HepG2 (cell line): ENCODE results near the gene NPDC1. TPM values are rescaled to one million over a fixed set of nuclear protein-coding genes. Genes with fewer than 3 reads are reported as not detected.

Source experiments
- MEF2D ChIP-seq: sonication (generic); formaldehyde crosslinking; IDR thresholded peaks from 2 replicates; pipeline ENCODE4 v1.5.1; 2020; ENCODE audit warnings: mild to moderate bottlenecking, missing genetic modification reagents
- MXD4 ChIP-seq: IDR thresholded peaks from 2 replicates; pipeline ENCODE4 v1.6.1; 2016; ENCODE audit warnings: mild to moderate bottlenecking, missing biosample characterization, missing genetic modification reagents
- NAIF1 ChIP-seq: sonication (generic); formaldehyde crosslinking; IDR thresholded peaks from 2 replicates; pipeline ENCODE4 v1.5.0; 2020; ENCODE audit warnings: mild to moderate bottlenecking, missing genetic modification reagents, borderline replicate concordance
- RFX5 ChIP-seq: IDR thresholded peaks from 2 replicates; pipeline ENCODE4 v1.6.1; 2011; ENCODE audit warnings: low read depth, low read length, improper control_type of control experiment
- STAG1 ChIP-seq: sonication (generic); formaldehyde crosslinking; IDR thresholded peaks from 2 replicates; pipeline ENCODE4 v1.4.0; 2020; ENCODE audit warnings: missing genetic modification reagents
- TBX2 ChIP-seq: sonication (generic); formaldehyde crosslinking; IDR thresholded peaks from 2 replicates; pipeline ENCODE4 v1.5.0; 2020; ENCODE audit warnings: missing genetic modification reagents, mild to moderate bottlenecking, borderline replicate concordance
- THAP11 ChIP-seq: IDR thresholded peaks from 2 replicates; pipeline ENCODE4 v1.6.1; 2016; ENCODE audit warnings: missing biosample characterization, missing genetic modification reagents
- XRCC5 ChIP-seq: fragments of 200-400 bp; formaldehyde crosslinking; optimal IDR thresholded peaks from 2 replicates; pipeline ENCODE3; 2017; ENCODE audit warnings: mild to moderate bottlenecking, low read length
- ZBTB38 ChIP-seq: sonication (generic); formaldehyde crosslinking; IDR thresholded peaks from 2 replicates; pipeline ENCODE4 v1.5.1; 2020; ENCODE audit warnings: mild to moderate bottlenecking, missing genetic modification reagents
- ZNF101 ChIP-seq: sonication (generic); formaldehyde crosslinking; IDR thresholded peaks from 2 replicates; pipeline ENCODE4 v1.4.0; 2020; ENCODE audit warnings: mild to moderate bottlenecking, low read depth, missing genetic modification reagents, borderline replicate concordance
- ZNF672 ChIP-seq: sonication (generic); formaldehyde crosslinking; IDR thresholded peaks from 2 replicates; pipeline ENCODE4 v1.8.1; 2022; ENCODE audit warnings: missing genetic modification reagents
- polyA plus RNA-seq, 8 experiments: library from polyadenylated mRNA; depleted of rRNA in 3 of 8; stranded (reverse) in 7 of 8; unstranded in 1 of 8; fragments of >200 nt; fragmentation: Illumina TruSeq in 4 of 8; extraction: Trizol in 4 of 8; gene quantifications; 2 replicates each; pipeline versions ENCODE4 v1.2.1 to v1.2.3, GENCODE V29; 2011 to 2016; ENCODE audit warnings: low read depth in 4 of 8, missing spikeins in 1 of 8, mixed read lengths in 1 of 8; ENCODE audit not compliant: insufficient read depth in 1 of 8
- total RNA-seq, 5 experiments: library from RNA; depleted of rRNA; stranded (reverse); fragments of >200 nt; fragmentation: Illumina TruSeq; extraction: Trizol; gene quantifications; 2 replicates each; pipeline ENCODE4 v1.2.3, GENCODE V29; 2016; ENCODE audit warnings: low read depth in 1 of 5
- TF ChIP-seq, protein P1 (sequence below): IDR thresholded peaks from 2 replicates; pipeline ENCODE4 v1.6.1; 2016; ENCODE audit warnings: low read depth
- TF ChIP-seq, protein P2 (sequence below): sonication (generic); formaldehyde crosslinking; IDR thresholded peaks from 2 replicates; pipeline ENCODE4 v1.8.1; 2023; ENCODE audit warnings: mild to moderate bottlenecking, missing genetic modification reagents
- TF ChIP-seq, protein P3 (sequence below): IDR thresholded peaks from 2 replicates; pipeline ENCODE4 v1.6.1; 2012; ENCODE audit warnings: inconsistent platforms
- TF ChIP-seq, protein P4 (sequence below): sonication (generic); formaldehyde crosslinking; IDR thresholded peaks from 2 replicates; pipeline ENCODE4 v1.4.0; 2020; ENCODE audit warnings: missing genetic modification reagents
- TF ChIP-seq, protein P5 (sequence below): sonication (generic); formaldehyde crosslinking; IDR thresholded peaks from 2 replicates; pipeline ENCODE4 v1.5.1; 2020; ENCODE audit warnings: missing genetic modification reagents, mild to moderate bottlenecking, borderline replicate concordance
- TF ChIP-seq, protein P6 (sequence below): IDR thresholded peaks from 2 replicates; pipeline ENCODE4 v1.6.1; 2012; ENCODE audit warnings: low read length, improper control_type of control experiment
- TF ChIP-seq, protein P7 (sequence below): sonication (generic); formaldehyde crosslinking; IDR thresholded peaks from 2 replicates; pipeline ENCODE4 v1.8.1; 2023; ENCODE audit warnings: mild to moderate bottlenecking, missing genetic modification reagents, borderline replicate concordance

Gene NPDC1
- total and polyA plus RNA-seq, 2 of the 13 experiments (the other 11 are each of a cell fraction or from before 2014, with no cell fraction given) = 0.84 to 5.4 TPM

DNA sequence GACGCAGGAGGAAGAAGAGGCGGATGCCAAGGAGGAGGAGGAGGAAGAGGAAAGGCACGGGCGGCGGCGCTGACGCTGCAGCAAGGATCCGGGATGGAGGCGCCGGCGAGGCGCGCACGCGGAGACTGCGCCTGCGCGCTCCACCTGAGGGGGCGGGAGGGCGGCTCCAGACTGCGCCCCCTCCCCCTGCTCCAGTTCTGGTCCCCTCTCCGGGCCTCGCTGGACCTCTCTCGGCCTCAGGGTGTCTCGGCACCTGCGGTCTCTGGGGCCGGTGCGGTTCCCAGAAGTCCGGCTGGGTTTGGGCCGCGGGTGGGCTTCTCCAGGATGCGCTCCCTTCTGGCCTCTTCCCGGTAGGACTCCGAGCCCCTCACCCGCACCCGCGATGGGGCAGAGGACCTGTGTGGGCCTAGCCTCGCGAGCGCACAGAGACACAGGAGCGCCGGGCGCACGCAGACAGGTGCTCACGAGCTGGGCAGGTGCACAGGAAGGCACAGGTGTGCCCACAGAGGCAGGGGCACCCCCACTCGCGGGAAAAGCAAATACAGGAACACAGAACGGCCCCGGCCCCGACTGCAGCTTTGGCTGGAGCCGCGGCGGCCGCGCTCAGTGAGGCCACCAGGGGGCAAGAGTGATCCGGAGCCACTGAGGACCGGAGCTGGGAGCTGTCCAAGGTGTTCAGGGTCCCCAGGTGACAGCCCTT lies at the start of gene NPDC1 (continued):
- peak; percentile 83 for TF ChIP-seq STAG1
- TF ChIP-seq, protein P1, sequence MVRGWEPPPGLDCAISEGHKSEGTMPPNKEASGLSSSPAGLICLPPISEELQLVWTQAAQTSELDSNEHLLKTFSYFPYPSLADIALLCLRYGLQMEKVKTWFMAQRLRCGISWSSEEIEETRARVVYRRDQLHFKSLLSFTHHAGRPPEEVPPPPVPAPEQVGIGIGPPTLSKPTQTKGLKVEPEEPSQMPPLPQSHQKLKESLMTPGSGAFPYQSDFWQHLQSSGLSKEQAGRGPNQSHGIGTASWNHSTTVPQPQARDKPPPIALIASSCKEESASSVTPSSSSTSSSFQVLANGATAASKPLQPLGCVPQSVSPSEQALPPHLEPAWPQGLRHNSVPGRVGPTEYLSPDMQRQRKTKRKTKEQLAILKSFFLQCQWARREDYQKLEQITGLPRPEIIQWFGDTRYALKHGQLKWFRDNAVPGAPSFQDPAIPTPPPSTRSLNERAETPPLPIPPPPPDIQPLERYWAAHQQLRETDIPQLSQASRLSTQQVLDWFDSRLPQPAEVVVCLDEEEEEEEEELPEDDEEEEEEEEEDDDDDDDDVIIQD = peak; percentile 34; the same call in 1 of the 2 replicates
- TF ChIP-seq THAP11 (CRISPR knock-in tag) = 0 out of 2 replicates have a peak, but pooled peaks have one; percentile 57
- peak; percentile 78 for TF ChIP-seq TBX2
- TF ChIP-seq, protein P2, sequence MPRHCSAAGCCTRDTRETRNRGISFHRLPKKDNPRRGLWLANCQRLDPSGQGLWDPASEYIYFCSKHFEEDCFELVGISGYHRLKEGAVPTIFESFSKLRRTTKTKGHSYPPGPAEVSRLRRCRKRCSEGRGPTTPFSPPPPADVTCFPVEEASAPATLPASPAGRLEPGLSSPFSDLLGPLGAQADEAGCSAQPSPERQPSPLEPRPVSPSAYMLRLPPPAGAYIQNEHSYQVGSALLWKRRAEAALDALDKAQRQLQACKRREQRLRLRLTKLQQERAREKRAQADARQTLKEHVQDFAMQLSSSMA (CRISPR knock-in tag) = peak; percentile 78; the same call in 1 of the 2 replicates
- no peak for TF ChIP-seq RFX5
- no peak; the same call in 1 of the 2 replicates for TF ChIP-seq ZBTB38
- TF ChIP-seq, protein P3, sequence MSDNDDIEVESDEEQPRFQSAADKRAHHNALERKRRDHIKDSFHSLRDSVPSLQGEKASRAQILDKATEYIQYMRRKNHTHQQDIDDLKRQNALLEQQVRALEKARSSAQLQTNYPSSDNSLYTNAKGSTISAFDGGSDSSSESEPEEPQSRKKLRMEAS = 0 out of 2 replicates have a peak, but pooled peaks have one; percentile 37
- TF ChIP-seq XRCC5 = peak; percentile 93
- TF ChIP-seq, protein P4, sequence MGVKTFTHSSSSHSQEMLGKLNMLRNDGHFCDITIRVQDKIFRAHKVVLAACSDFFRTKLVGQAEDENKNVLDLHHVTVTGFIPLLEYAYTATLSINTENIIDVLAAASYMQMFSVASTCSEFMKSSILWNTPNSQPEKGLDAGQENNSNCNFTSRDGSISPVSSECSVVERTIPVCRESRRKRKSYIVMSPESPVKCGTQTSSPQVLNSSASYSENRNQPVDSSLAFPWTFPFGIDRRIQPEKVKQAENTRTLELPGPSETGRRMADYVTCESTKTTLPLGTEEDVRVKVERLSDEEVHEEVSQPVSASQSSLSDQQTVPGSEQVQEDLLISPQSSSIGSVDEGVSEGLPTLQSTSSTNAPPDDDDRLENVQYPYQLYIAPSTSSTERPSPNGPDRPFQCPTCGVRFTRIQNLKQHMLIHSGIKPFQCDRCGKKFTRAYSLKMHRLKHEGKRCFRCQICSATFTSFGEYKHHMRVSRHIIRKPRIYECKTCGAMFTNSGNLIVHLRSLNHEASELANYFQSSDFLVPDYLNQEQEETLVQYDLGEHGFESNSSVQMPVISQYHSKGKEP (CRISPR knock-in tag) = peak; percentile 90; the same call in 1 of the 2 replicates
- no peak for TF ChIP-seq ZNF101 (CRISPR knock-in tag)
- TF ChIP-seq, protein P5, sequence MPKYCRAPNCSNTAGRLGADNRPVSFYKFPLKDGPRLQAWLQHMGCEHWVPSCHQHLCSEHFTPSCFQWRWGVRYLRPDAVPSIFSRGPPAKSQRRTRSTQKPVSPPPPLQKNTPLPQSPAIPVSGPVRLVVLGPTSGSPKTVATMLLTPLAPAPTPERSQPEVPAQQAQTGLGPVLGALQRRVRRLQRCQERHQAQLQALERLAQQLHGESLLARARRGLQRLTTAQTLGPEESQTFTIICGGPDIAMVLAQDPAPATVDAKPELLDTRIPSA (CRISPR knock-in tag) = peak; percentile 73; the same call in 1 of the 2 replicates
- peak; percentile 73 for TF ChIP-seq MEF2D (CRISPR knock-in tag)
- TF ChIP-seq, protein P6, sequence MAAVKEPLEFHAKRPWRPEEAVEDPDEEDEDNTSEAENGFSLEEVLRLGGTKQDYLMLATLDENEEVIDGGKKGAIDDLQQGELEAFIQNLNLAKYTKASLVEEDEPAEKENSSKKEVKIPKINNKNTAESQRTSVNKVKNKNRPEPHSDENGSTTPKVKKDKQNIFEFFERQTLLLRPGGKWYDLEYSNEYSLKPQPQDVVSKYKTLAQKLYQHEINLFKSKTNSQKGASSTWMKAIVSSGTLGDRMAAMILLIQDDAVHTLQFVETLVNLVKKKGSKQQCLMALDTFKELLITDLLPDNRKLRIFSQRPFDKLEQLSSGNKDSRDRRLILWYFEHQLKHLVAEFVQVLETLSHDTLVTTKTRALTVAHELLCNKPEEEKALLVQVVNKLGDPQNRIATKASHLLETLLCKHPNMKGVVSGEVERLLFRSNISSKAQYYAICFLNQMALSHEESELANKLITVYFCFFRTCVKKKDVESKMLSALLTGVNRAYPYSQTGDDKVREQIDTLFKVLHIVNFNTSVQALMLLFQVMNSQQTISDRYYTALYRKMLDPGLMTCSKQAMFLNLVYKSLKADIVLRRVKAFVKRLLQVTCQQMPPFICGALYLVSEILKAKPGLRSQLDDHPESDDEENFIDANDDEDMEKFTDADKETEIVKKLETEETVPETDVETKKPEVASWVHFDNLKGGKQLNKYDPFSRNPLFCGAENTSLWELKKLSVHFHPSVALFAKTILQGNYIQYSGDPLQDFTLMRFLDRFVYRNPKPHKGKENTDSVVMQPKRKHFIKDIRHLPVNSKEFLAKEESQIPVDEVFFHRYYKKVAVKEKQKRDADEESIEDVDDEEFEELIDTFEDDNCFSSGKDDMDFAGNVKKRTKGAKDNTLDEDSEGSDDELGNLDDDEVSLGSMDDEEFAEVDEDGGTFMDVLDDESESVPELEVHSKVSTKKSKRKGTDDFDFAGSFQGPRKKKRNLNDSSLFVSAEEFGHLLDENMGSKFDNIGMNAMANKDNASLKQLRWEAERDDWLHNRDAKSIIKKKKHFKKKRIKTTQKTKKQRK = no peak
- no peak for TF ChIP-seq ZNF672 (CRISPR knock-in tag)
- peak; percentile 69; the same call in 1 of the 2 replicates for TF ChIP-seq MXD4 (CRISPR knock-in tag)
- peak; percentile 47; the same call in 1 of the 2 replicates for TF ChIP-seq NAIF1 (CRISPR knock-in tag)
- TF ChIP-seq, protein P7, sequence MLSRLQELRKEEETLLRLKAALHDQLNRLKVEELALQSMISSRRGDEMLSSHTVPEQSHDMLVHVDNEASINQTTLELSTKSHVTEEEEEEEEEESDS = no peak; the same call in 1 of the 2 replicates
